ENCODE measurements around the gene SLC15A5.

The SLC15A5 gene

GRCh38 chr12:16258963-16259362, 18.5 kb downstream of the SLC15A5 start:
- no peak for DNase-seq

- no peak for DNase-seq
Measured at GRCh38 chr12:16246264-16246663, 31.2 kb downstream of the SLC15A5 start.

- DNase-seq: no peak
Measured at GRCh38 chr12:16245209-16245608, 32.3 kb downstream of the SLC15A5 start.

GRCh38 chr12:16243487-16244412, 33.7 kb downstream of the SLC15A5 start:
- no peak for DNase-seq

- no peak for DNase-seq
Measured at GRCh38 chr12:16241346-16241745, 36.1 kb downstream of the SLC15A5 start.

- DNase-seq: no peak
Measured at GRCh38 chr12:16238661-16239060, 38.8 kb downstream of the SLC15A5 start.

GRCh38 chr12:16229676-16230075, 47.8 kb downstream of the SLC15A5 start:
- no peak for DNase-seq

- DNase-seq: no peak
Measured at GRCh38 chr12:16228067-16228466, 49.4 kb downstream of the SLC15A5 start.

GRCh38 chr12:16225692-16226091, 51.8 kb downstream of the SLC15A5 start:
- DNase-seq: no peak

GRCh38 chr12:16224196-16224595, 53.3 kb downstream of the SLC15A5 start:
- DNase-seq: no peak

GRCh38 chr12:16221776-16222175, 55.7 kb downstream of the SLC15A5 start:
- DNase-seq: no peak

- no peak for DNase-seq
Measured at GRCh38 chr12:16220120-16220519, 57.4 kb downstream of the SLC15A5 start.

- DNase-seq: no peak
Measured at GRCh38 chr12:16218934-16219751, 58.3 kb downstream of the SLC15A5 start.

GRCh38 chr12:16218234-16218633, 59.3 kb downstream of the SLC15A5 start:
- no peak for DNase-seq

GRCh38 chr12:16211731-16212130, 65.8 kb downstream of the SLC15A5 start:
- DNase-seq: no peak

GRCh38 chr12:16198884-16199283, 78.6 kb downstream of the SLC15A5 start:
- no peak for DNase-seq

GRCh38 chr12:16197600-16197999, 79.9 kb downstream of the SLC15A5 start:
- no peak for DNase-seq

- DNase-seq: no peak
Measured at GRCh38 chr12:16189849-16190248, 87.6 kb downstream of the SLC15A5 start.

GRCh38 chr12:16187660-16188059, 89.8 kb downstream of the SLC15A5 start:
- no peak for DNase-seq

- no peak for DNase-seq
Measured at GRCh38 chr12:16184681-16185080, 92.8 kb downstream of the SLC15A5 start.

- DNase-seq: no peak
Measured at GRCh38 chr12:16183541-16183940, 93.9 kb downstream of the SLC15A5 start.

- no peak for DNase-seq
Measured at GRCh38 chr12:16175840-16176239, 101.6 kb downstream of the SLC15A5 start.

- no peak for DNase-seq
Measured at GRCh38 chr12:16174282-16174681, 103.2 kb downstream of the SLC15A5 start.

- DNase-seq: no peak
Measured at GRCh38 chr12:16171348-16171747, 106.1 kb downstream of the SLC15A5 start.
